ENCODE results near the gene ATP1B1.

DNA sequence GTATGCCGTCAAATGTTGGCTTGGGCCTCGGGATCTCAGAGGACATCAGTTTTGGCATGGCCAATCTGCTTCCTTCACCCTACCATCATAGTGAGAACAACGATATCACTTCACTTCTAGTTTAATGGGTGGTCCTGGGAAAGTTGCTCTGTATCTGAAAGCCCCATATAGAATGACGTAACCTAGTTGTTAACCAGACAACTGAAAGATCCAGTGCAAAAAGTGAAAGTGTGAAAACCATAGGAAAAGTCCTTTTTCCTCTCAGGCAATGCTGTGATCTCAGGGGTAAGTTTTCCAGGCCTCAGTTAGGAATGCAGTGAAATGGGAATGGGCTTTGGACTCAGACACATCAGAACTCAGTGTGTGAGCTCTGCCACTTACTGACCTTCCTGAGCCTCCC, 18.6 kb upstream of the ATP1B1 start:
- TF ChIP-seq POLR2A (IDR thresholded peaks at IDR 0.05; ENCODE audit: low read length) (no peak), GATA1 (IDR thresholded peaks at IDR 0.05; ENCODE audit: low read depth, low read length) (no peak)

Measured in erythroblast (primary cell).